ENCODE results near the gene AGXT. TPM values are rescaled to one million over a fixed set of nuclear protein-coding genes. Genes with fewer than 3 reads are reported as not detected.
A peak's percentile ranks its signal among the peaks of the same experiment; 100 is the strongest.

The AGXT gene
- polyA plus RNA-seq, 4 donors: 0.27 to 1.8 (median 0.71) TPM

GRCh38 chr2:240919786-240920782 is 51.5 kb downstream of the AGXT start:
- H3K4me1 ChIP-seq (ENCODE audit: control insufficient read depth in 3 of 3, insufficient read depth in 2 of 3, low read depth in 1 of 3, low read length in 2 of 3): peaks cover 0 to 13% (median 0%) of the 10 kb centered on the region in 3 donors
- WGBS, 3 donors: 87 to 91% (median 89%) methylated on average over 27 to 31 of the region's 31 CpGs
- no peak for FAIRE-seq
- peaks cover 0 to 9% (median 0%) of the 10 kb centered on the region in 3 donors for H3K27me3 ChIP-seq (ENCODE audit: control insufficient read depth in 3 of 3, insufficient read depth in 3 of 3, low read length in 3 of 3)
- no peak for DNase-seq
- no peaks in the 10 kb centered on the region for H3K36me3 ChIP-seq (ENCODE audit: control insufficient read depth in 3 of 3, insufficient read depth in 2 of 3, low read depth in 1 of 3, low read length in 3 of 3)
- H3K27ac ChIP-seq (ENCODE audit: low read depth in 1 of 3, low read length in 2 of 3): no peak overlapping the region
- no peaks in the 10 kb centered on the region for H3K9me3 ChIP-seq (ENCODE audit: control insufficient read depth in 2 of 2, insufficient read depth in 1 of 2, low read depth in 1 of 2, low read length in 1 of 2)
- H3K4me3 ChIP-seq (ENCODE audit: low read depth in 1 of 3, low read length in 3 of 3): no peak overlapping the region

DNA sequence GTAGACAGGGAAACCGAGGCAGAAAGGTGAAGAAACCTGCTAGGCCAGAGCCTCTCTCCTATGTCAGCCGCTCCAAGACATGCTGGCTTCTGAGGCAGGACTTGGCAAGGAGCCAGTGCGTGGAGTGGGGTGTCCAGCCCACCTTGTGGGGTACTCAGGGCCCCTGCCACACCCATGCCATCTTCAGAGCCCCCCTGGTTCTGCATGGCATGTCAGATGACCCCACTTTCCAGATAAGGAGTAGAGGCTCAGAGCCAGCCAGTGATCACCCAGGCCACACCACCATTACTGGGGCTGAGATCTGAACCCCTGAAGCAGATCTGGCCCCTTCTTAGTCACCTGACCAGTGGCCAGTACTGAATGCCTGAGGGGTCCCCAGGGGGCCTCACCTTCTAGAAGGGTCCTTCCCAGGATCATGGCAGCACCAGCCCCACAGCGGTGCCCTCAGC is 52.2 kb downstream of the AGXT start:
- no peaks in the 10 kb centered on the region for H3K9me3 ChIP-seq (ENCODE audit: control insufficient read depth in 2 of 2, insufficient read depth in 1 of 2, low read depth in 1 of 2, low read length in 1 of 2)
- peak overlapping the region in 1 of 3 donors; percentile 44 for H3K27ac ChIP-seq (ENCODE audit: low read depth in 1 of 3, low read length in 2 of 3)
- 73 to 88% (median 78%) methylated on average over 4 of the region's 4 CpGs for WGBS, 3 donors
- no peak for DNase-seq
- H3K27me3 ChIP-seq (ENCODE audit: control insufficient read depth in 3 of 3, insufficient read depth in 3 of 3, low read length in 3 of 3): peaks cover 0 to 2% (median 0%) of the 10 kb centered on the region in 3 donors
- H3K36me3 ChIP-seq (ENCODE audit: control insufficient read depth in 3 of 3, insufficient read depth in 2 of 3, low read depth in 1 of 3, low read length in 3 of 3): no peaks in the 10 kb centered on the region
- H3K4me1 ChIP-seq (ENCODE audit: control insufficient read depth in 3 of 3, insufficient read depth in 2 of 3, low read depth in 1 of 3, low read length in 2 of 3): peaks cover 0 to 11% (median 0%) of the 10 kb centered on the region in 3 donors
- no peak for FAIRE-seq
- no peak overlapping the region for H3K4me3 ChIP-seq (ENCODE audit: low read depth in 1 of 3, low read length in 3 of 3)

DNA sequence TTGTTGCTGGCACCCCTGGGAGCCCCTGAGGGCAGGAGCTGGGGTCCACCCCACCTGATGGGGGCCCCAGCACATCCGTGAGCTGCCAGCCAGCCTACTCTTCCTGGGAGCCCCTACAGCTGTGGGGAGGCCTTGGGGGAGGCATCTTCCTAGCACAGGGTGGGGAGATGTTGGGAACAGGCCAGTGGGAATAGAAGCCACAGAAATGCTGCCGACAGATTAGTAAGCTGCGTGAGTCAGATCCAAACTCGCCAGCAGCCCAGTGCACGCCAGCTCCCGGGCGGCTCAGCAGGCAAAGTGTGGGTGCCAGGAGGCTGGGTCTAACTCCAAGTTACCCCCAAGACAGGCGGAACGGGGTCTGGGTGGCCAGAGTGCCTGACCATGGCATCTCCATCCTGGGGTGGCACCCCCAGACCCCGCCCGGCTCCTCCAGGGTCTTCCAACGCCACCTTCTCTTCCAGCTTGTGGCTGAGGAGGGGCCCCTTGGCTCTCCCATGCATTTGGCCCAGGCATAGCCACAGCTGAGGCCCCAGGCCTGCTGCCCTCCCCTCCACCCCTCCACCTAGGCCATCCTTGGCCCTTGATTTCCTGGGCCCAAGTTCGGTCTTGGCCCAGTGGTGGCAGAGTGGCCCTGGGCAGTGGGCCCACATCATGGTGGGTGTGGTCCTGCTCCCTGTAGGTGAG is 52.8 kb downstream of the AGXT start:
- Histone ChIP-seq H3K9me3 (ENCODE audit: control insufficient read depth in 2 of 2, insufficient read depth in 1 of 2, low read depth in 1 of 2, low read length in 1 of 2) (no peaks in the 10 kb centered on the region), H3K36me3 (ENCODE audit: control insufficient read depth in 3 of 3, insufficient read depth in 2 of 3, low read depth in 1 of 3, low read length in 3 of 3) (no peaks in the 10 kb centered on the region), H3K27me3 (ENCODE audit: control insufficient read depth in 3 of 3, insufficient read depth in 3 of 3, low read length in 3 of 3) (no peaks in the 10 kb centered on the region), H3K4me1 (ENCODE audit: control insufficient read depth in 3 of 3, insufficient read depth in 2 of 3, low read depth in 1 of 3, low read length in 2 of 3) (peaks cover 0 to 9% (median 0%) of the 10 kb centered on the region in 3 donors), H3K4me3 (ENCODE audit: low read depth in 1 of 3, low read length in 3 of 3) (no peak overlapping the region), H3K27ac (ENCODE audit: low read depth in 1 of 3, low read length in 2 of 3) (peak overlapping the region in 1 of 3 donors; percentile 44)
- DNase-seq: no peak
- WGBS, 3 donors: 77 to 90% (median 77%) methylated on average over 13 of the region's 13 CpGs
- FAIRE-seq: no peak

- no peaks in the 10 kb centered on the region for H3K9me3 ChIP-seq (ENCODE audit: control insufficient read depth in 2 of 2, insufficient read depth in 1 of 2, low read depth in 1 of 2, low read length in 1 of 2)
- DNase-seq (no peak), FAIRE-seq (no peak)
- 29 to 84% (median 82%) methylated on average over 1 of the region's 1 CpG for WGBS, 3 donors
- H3K4me1 ChIP-seq (ENCODE audit: control insufficient read depth in 3 of 3, insufficient read depth in 2 of 3, low read depth in 1 of 3, low read length in 2 of 3): peaks cover 0 to 4% (median 0%) of the 10 kb centered on the region in 3 donors
- H3K4me3 ChIP-seq (ENCODE audit: low read depth in 1 of 3, low read length in 3 of 3): no peak overlapping the region
- H3K27me3 ChIP-seq (ENCODE audit: control insufficient read depth in 3 of 3, insufficient read depth in 3 of 3, low read length in 3 of 3): no peaks in the 10 kb centered on the region
- no peak overlapping the region for H3K27ac ChIP-seq (ENCODE audit: low read depth in 1 of 3, low read length in 2 of 3)
- H3K36me3 ChIP-seq (ENCODE audit: control insufficient read depth in 3 of 3, insufficient read depth in 2 of 3, low read depth in 1 of 3, low read length in 3 of 3): no peaks in the 10 kb centered on the region
Observed at GRCh38 chr2:240921995-240922244, 53.3 kb downstream of the AGXT start.

DNA sequence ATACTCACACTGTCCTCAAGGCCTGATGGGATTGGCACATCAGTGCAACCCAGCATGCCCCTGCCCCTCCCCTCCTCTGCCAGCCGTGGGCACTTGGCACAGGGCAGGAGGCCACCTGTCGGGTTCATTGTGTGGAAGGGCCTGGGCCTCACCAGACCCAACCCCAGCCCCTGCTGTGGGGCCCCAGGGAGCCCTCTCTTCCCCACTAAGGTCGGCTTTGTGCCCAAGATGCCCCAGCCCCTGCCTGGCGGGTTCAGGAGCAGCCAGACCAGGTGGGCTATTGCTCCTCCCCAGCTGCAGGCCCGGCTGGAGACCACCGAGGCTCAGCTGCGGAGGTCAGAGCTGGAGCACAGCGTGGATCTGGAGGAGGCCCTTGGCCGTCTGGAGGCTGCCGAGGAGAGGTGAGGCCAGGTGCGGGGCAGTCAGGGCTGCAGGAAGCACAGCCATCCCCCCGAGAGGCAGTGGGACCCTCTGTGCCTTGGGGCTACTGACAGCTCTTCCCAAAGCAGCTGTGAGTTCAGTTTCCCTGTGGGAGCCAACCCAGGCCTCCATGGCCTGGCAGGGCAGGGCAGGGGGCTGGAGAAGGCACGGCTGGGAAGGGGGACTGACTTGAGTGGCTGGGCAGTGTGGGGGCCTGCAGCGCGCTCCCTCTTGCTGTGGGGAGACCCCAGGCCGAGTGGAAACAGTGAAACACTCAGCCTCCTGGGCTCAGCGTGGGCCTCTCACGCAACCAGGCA is 53.8 kb downstream of the AGXT start:
- no peak overlapping the region for H3K4me3 ChIP-seq (ENCODE audit: low read depth in 1 of 3, low read length in 3 of 3)
- H3K4me1 ChIP-seq (ENCODE audit: control insufficient read depth in 3 of 3, insufficient read depth in 2 of 3, low read depth in 1 of 3, low read length in 2 of 3): no peaks in the 10 kb centered on the region
- WGBS, 3 donors: 79 to 82% (median 82%) methylated on average over 17 to 18 of the region's 18 CpGs
- H3K9me3 ChIP-seq (ENCODE audit: control insufficient read depth in 2 of 2, insufficient read depth in 1 of 2, low read depth in 1 of 2, low read length in 1 of 2): no peaks in the 10 kb centered on the region
- H3K27me3 ChIP-seq (ENCODE audit: control insufficient read depth in 3 of 3, insufficient read depth in 3 of 3, low read length in 3 of 3): no peaks in the 10 kb centered on the region
- no peaks in the 10 kb centered on the region for H3K36me3 ChIP-seq (ENCODE audit: control insufficient read depth in 3 of 3, insufficient read depth in 2 of 3, low read depth in 1 of 3, low read length in 3 of 3)
- DNase-seq (no peak), FAIRE-seq (no peak)
- H3K27ac ChIP-seq (ENCODE audit: low read depth in 1 of 3, low read length in 2 of 3): no peak overlapping the region

- H3K36me3 ChIP-seq (ENCODE audit: control insufficient read depth in 3 of 3, insufficient read depth in 2 of 3, low read depth in 1 of 3, low read length in 3 of 3): no peaks in the 10 kb centered on the region
- no peaks in the 10 kb centered on the region for H3K4me1 ChIP-seq (ENCODE audit: control insufficient read depth in 3 of 3, insufficient read depth in 2 of 3, low read depth in 1 of 3, low read length in 2 of 3)
- FAIRE-seq: no peak
- H3K27me3 ChIP-seq (ENCODE audit: control insufficient read depth in 3 of 3, insufficient read depth in 3 of 3, low read length in 3 of 3): no peaks in the 10 kb centered on the region
- no peaks in the 10 kb centered on the region for H3K9me3 ChIP-seq (ENCODE audit: control insufficient read depth in 2 of 2, insufficient read depth in 1 of 2, low read depth in 1 of 2, low read length in 1 of 2)
- no peak overlapping the region for H3K4me3 ChIP-seq (ENCODE audit: low read depth in 1 of 3, low read length in 3 of 3)
- 59 to 73% (median 60%) methylated on average over 15 of the region's 15 CpGs for WGBS, 3 donors
- no peak for DNase-seq
- no peak overlapping the region for H3K27ac ChIP-seq (ENCODE audit: low read depth in 1 of 3, low read length in 2 of 3)
Observed at GRCh38 chr2:240922982-240923537, 54.4 kb downstream of the AGXT start.

DNA sequence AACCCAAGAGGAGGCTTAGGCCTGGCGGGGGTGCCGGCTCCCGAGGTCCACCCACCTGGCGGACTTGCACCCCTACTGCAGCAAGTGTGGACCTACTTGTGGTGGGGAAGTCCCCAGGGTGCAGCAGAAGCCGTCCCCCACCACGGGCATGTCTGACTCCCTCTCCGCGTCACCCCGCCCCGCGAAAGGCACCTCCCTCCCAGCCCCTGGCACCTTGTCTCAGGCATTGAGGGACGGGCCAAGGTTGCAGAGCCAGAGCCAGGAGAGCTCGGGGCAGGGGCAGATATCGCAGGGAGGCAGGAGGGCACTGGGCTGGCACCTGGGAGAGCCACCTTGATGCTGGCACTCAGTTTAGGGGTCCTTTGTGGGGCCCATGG is 56.6 kb downstream of the AGXT start:
- H3K4me1 ChIP-seq (ENCODE audit: control insufficient read depth in 3 of 3, insufficient read depth in 2 of 3, low read depth in 1 of 3, low read length in 2 of 3): no peaks in the 10 kb centered on the region
- DNase-seq: no peak
- H3K27ac ChIP-seq (ENCODE audit: low read depth in 1 of 3, low read length in 2 of 3): no peak overlapping the region

More for the DNA sequence above, 56.6 kb downstream of the AGXT start:
- Histone ChIP-seq H3K9me3 (ENCODE audit: control insufficient read depth in 2 of 2, insufficient read depth in 1 of 2, low read depth in 1 of 2, low read length in 1 of 2) (no peaks in the 10 kb centered on the region), H3K4me3 (ENCODE audit: low read depth in 1 of 3, low read length in 3 of 3) (no peak overlapping the region), H3K27me3 (ENCODE audit: control insufficient read depth in 3 of 3, insufficient read depth in 3 of 3, low read length in 3 of 3) (no peaks in the 10 kb centered on the region), H3K36me3 (ENCODE audit: control insufficient read depth in 3 of 3, insufficient read depth in 2 of 3, low read depth in 1 of 3, low read length in 3 of 3) (no peaks in the 10 kb centered on the region)
- 55 to 82% (median 77%) methylated on average over 14 of the region's 14 CpGs for WGBS, 3 donors
- FAIRE-seq: no peak
